ENCODE measurements around the gene SMIM23.

Gene SMIM23

GRCh38 chr5:171785517-171785916 lies at the start of gene SMIM23:
Gene SMIM23, plus strand, starts transcription at chr5:171785817. Its CDS starts 55 bp downstream, at chr5:171785872.
- DNase-seq: no peak

GRCh38 chr5:171736976-171737891 lies 48.4 kb upstream of the SMIM23 start:
- DNase-seq: no peak

- DNase-seq: no peak
These were observed 47.1 kb upstream of the SMIM23 start for GRCh38 chr5:171738501-171738900.

GRCh38 chr5:171739271-171739670 lies 46.3 kb upstream of the SMIM23 start:
- DNase-seq: no peak

GRCh38 chr5:171743436-171744076 lies 42.1 kb upstream of the SMIM23 start:
- DNase-seq: no peak

- DNase-seq: no peak
These were observed 41.4 kb upstream of the SMIM23 start for GRCh38 chr5:171744264-171744663.

GRCh38 chr5:171744882-171745281 lies 40.7 kb upstream of the SMIM23 start:
- DNase-seq: no peak

- DNase-seq: no peak
These were observed 40.0 kb upstream of the SMIM23 start for GRCh38 chr5:171745602-171746001.

- no peak for DNase-seq
These were observed 38.4 kb upstream of the SMIM23 start for GRCh38 chr5:171747061-171747859.

- no peak for DNase-seq
These were observed 36.9 kb upstream of the SMIM23 start for GRCh38 chr5:171748720-171749119.

GRCh38 chr5:171749365-171749764 lies 36.3 kb upstream of the SMIM23 start:
- no peak for DNase-seq

- no peak for DNase-seq
These were observed 35.3 kb upstream of the SMIM23 start for GRCh38 chr5:171750311-171750788.

GRCh38 chr5:171755354-171755821 lies 30.2 kb upstream of the SMIM23 start:
- DNase-seq: no peak

- no peak for DNase-seq
These were observed 27.6 kb upstream of the SMIM23 start for GRCh38 chr5:171757853-171758535.

- DNase-seq: no peak
These were observed 25.8 kb upstream of the SMIM23 start for GRCh38 chr5:171759777-171760176.

GRCh38 chr5:171762021-171762608 lies 23.5 kb upstream of the SMIM23 start:
- DNase-seq: no peak

- DNase-seq: no peak
These were observed 22.7 kb upstream of the SMIM23 start for GRCh38 chr5:171762903-171763302.

GRCh38 chr5:171764265-171764664 lies 21.4 kb upstream of the SMIM23 start:
- DNase-seq: no peak

GRCh38 chr5:171766875-171767274 lies 18.7 kb upstream of the SMIM23 start:
- DNase-seq: no peak

- no peak for DNase-seq
These were observed 15.5 kb upstream of the SMIM23 start for GRCh38 chr5:171770153-171770552.

GRCh38 chr5:171771856-171772255 lies 13.8 kb upstream of the SMIM23 start:
- DNase-seq: no peak

- DNase-seq: no peak
These were observed 12.5 kb upstream of the SMIM23 start for GRCh38 chr5:171773106-171773505.
